Measurements from ENCODE around the gene FTSJ1.

FTSJ1 gene

GRCh38 chrX:48476919-48477318, 920 bp downstream of the FTSJ1 start:
- no peak overlapping the region for H3K4ac ChIP-seq (ENCODE audit: low read depth, low read length)
- peak overlapping the region; percentile 32 for H3K4me2 ChIP-seq (ENCODE audit: low read length)
- H2AK5ac ChIP-seq (ENCODE audit: low read length) = no peak overlapping the region
- no peak overlapping the region for H4K5ac ChIP-seq (ENCODE audit: low read length)
- H3K9ac ChIP-seq (ENCODE audit: low read length) = peak overlapping the region; percentile 65
- peak overlapping the region; percentile 82 for H3K56ac ChIP-seq (ENCODE audit: low read length)
- H2BK15ac ChIP-seq (replicated peaks; ENCODE audit: low read depth) = no peak overlapping the region
- no peaks in the 10 kb centered on the region for H3K27me3 ChIP-seq (ENCODE audit: insufficient read depth, low read length, poor library complexity)
- peaks cover 4% of the 10 kb centered on the region for H3K79me1 ChIP-seq (ENCODE audit: low read length)
- H3K23ac ChIP-seq (ENCODE audit: low read length) = no peak overlapping the region
- no peaks in the 10 kb centered on the region for H3K36me3 ChIP-seq (ENCODE audit: control insufficient read depth, insufficient read depth, low read length)
- DNase-seq = no peak
- no peaks in the 10 kb centered on the region for H3K4me1 ChIP-seq (ENCODE audit: control insufficient read depth, low read depth, low read length)
- peaks cover 15% of the 10 kb centered on the region for H3K79me2 ChIP-seq (ENCODE audit: control insufficient read depth, insufficient read depth, low read length)
- H3K27ac ChIP-seq (ENCODE audit: low read depth, low read length) = no peak overlapping the region
- WGBS (ENCODE audit: extremely low coverage, insufficient coverage, low lambda C conversion rate) = no CpG with 5 or more reads among the region's 4 CpGs
- no peak overlapping the region for H4K8ac ChIP-seq (ENCODE audit: low read depth, low read length)
- no peak overlapping the region for H2BK5ac ChIP-seq (ENCODE audit: low read length)
- no peak overlapping the region for H2BK120ac ChIP-seq (ENCODE audit: low read depth, low read length)
- H3K18ac ChIP-seq (ENCODE audit: low read length) = no peak overlapping the region
- H3K4me3 ChIP-seq (ENCODE audit: low read length) = peak overlapping the region; percentile 88

- Histone ChIP-seq H3K79me2 (ENCODE audit: control insufficient read depth, insufficient read depth, low read length) (peaks cover 15% of the 10 kb centered on the region), H3K4me3 (ENCODE audit: low read length) (no peak overlapping the region), H3K79me1 (ENCODE audit: low read length) (peaks cover 4% of the 10 kb centered on the region), H2BK15ac (replicated peaks; ENCODE audit: low read depth) (no peak overlapping the region), H3K56ac (ENCODE audit: low read length) (no peak overlapping the region), H3K4ac (ENCODE audit: low read depth, low read length) (no peak overlapping the region), H3K18ac (ENCODE audit: low read length) (no peak overlapping the region), H2AK5ac (ENCODE audit: low read length) (no peak overlapping the region), H4K5ac (ENCODE audit: low read length) (no peak overlapping the region), H3K4me2 (ENCODE audit: low read length) (no peak overlapping the region), H4K8ac (ENCODE audit: low read depth, low read length) (no peak overlapping the region), H3K4me1 (ENCODE audit: control insufficient read depth, low read depth, low read length) (no peaks in the 10 kb centered on the region), H3K36me3 (ENCODE audit: control insufficient read depth, insufficient read depth, low read length) (no peaks in the 10 kb centered on the region), H3K27me3 (ENCODE audit: insufficient read depth, low read length, poor library complexity) (no peaks in the 10 kb centered on the region), H3K23ac (ENCODE audit: low read length) (no peak overlapping the region), H2BK120ac (ENCODE audit: low read depth, low read length) (no peak overlapping the region), H2BK5ac (ENCODE audit: low read length) (no peak overlapping the region), H3K27ac (ENCODE audit: low read depth, low read length) (no peak overlapping the region), H3K9ac (ENCODE audit: low read length) (no peak overlapping the region)
- DNase-seq = no peak
- no CpG with 5 or more reads among the region's 19 CpGs for WGBS (ENCODE audit: extremely low coverage, insufficient coverage, low lambda C conversion rate)
Observed at GRCh38 chrX:48477960-48478755, 2.2 kb downstream of the FTSJ1 start.

- no peak overlapping the region for H3K56ac ChIP-seq (ENCODE audit: low read length)
- H3K4me2 ChIP-seq (ENCODE audit: low read length) = no peak overlapping the region
- no peaks in the 10 kb centered on the region for H3K27me3 ChIP-seq (ENCODE audit: insufficient read depth, low read length, poor library complexity)
- H2BK120ac ChIP-seq (ENCODE audit: low read depth, low read length) = no peak overlapping the region
- no peak for DNase-seq
- H2BK15ac ChIP-seq (replicated peaks; ENCODE audit: low read depth) = no peak overlapping the region
- WGBS (ENCODE audit: extremely low coverage, insufficient coverage, low lambda C conversion rate) = no CpG with 5 or more reads among the region's 5 CpGs
- H2BK5ac ChIP-seq (ENCODE audit: low read length) = no peak overlapping the region
- H3K79me2 ChIP-seq (ENCODE audit: control insufficient read depth, insufficient read depth, low read length) = peaks cover 15% of the 10 kb centered on the region
- no peak overlapping the region for H3K27ac ChIP-seq (ENCODE audit: low read depth, low read length)
- no peak overlapping the region for H4K5ac ChIP-seq (ENCODE audit: low read length)
- H2AK5ac ChIP-seq (ENCODE audit: low read length) = no peak overlapping the region
- H3K4me1 ChIP-seq (ENCODE audit: control insufficient read depth, low read depth, low read length) = no peaks in the 10 kb centered on the region
- H4K8ac ChIP-seq (ENCODE audit: low read depth, low read length) = no peak overlapping the region
- H3K9ac ChIP-seq (ENCODE audit: low read length) = no peak overlapping the region
- no peaks in the 10 kb centered on the region for H3K36me3 ChIP-seq (ENCODE audit: control insufficient read depth, insufficient read depth, low read length)
- no peak overlapping the region for H3K4me3 ChIP-seq (ENCODE audit: low read length)
- peaks cover 4% of the 10 kb centered on the region for H3K79me1 ChIP-seq (ENCODE audit: low read length)
- no peak overlapping the region for H3K23ac ChIP-seq (ENCODE audit: low read length)
- no peak overlapping the region for H3K4ac ChIP-seq (ENCODE audit: low read depth, low read length)
- H3K18ac ChIP-seq (ENCODE audit: low read length) = no peak overlapping the region
Observed at GRCh38 chrX:48478806-48479205, 2.8 kb downstream of the FTSJ1 start.

- H3K4ac ChIP-seq (ENCODE audit: low read depth, low read length) = no peak overlapping the region
- no peak overlapping the region for H2AK5ac ChIP-seq (ENCODE audit: low read length)
- no peak overlapping the region for H3K23ac ChIP-seq (ENCODE audit: low read length)
- no peak overlapping the region for H3K9ac ChIP-seq (ENCODE audit: low read length)
- H3K27me3 ChIP-seq (ENCODE audit: insufficient read depth, low read length, poor library complexity) = no peaks in the 10 kb centered on the region
- no peak overlapping the region for H4K8ac ChIP-seq (ENCODE audit: low read depth, low read length)
- H3K36me3 ChIP-seq (ENCODE audit: control insufficient read depth, insufficient read depth, low read length) = no peaks in the 10 kb centered on the region
- H3K4me2 ChIP-seq (ENCODE audit: low read length) = no peak overlapping the region
- no peak overlapping the region for H2BK5ac ChIP-seq (ENCODE audit: low read length)
- no peak overlapping the region for H3K27ac ChIP-seq (ENCODE audit: low read depth, low read length)
- H3K56ac ChIP-seq (ENCODE audit: low read length) = no peak overlapping the region
- peaks cover 15% of the 10 kb centered on the region for H3K79me2 ChIP-seq (ENCODE audit: control insufficient read depth, insufficient read depth, low read length)
- H3K4me3 ChIP-seq (ENCODE audit: low read length) = no peak overlapping the region
- peaks cover 4% of the 10 kb centered on the region for H3K79me1 ChIP-seq (ENCODE audit: low read length)
- H3K4me1 ChIP-seq (ENCODE audit: control insufficient read depth, low read depth, low read length) = no peaks in the 10 kb centered on the region
- no peak for DNase-seq
- no CpG with 5 or more reads among the region's 3 CpGs for WGBS (ENCODE audit: extremely low coverage, insufficient coverage, low lambda C conversion rate)
- H4K5ac ChIP-seq (ENCODE audit: low read length) = no peak overlapping the region
- no peak overlapping the region for H3K18ac ChIP-seq (ENCODE audit: low read length)
- H2BK15ac ChIP-seq (replicated peaks; ENCODE audit: low read depth) = no peak overlapping the region
- no peak overlapping the region for H2BK120ac ChIP-seq (ENCODE audit: low read depth, low read length)
Observed at GRCh38 chrX:48480142-48480541, 4.1 kb downstream of the FTSJ1 start.

GRCh38 chrX:48480583-48480982, 4.6 kb downstream of the FTSJ1 start:
- Histone ChIP-seq H3K27me3 (ENCODE audit: insufficient read depth, low read length, poor library complexity) (no peaks in the 10 kb centered on the region), H3K4me1 (ENCODE audit: control insufficient read depth, low read depth, low read length) (no peaks in the 10 kb centered on the region), H3K4me2 (ENCODE audit: low read length) (no peak overlapping the region), H3K79me1 (ENCODE audit: low read length) (peaks cover 4% of the 10 kb centered on the region), H3K9ac (ENCODE audit: low read length) (no peak overlapping the region), H3K27ac (ENCODE audit: low read depth, low read length) (no peak overlapping the region), H3K4me3 (ENCODE audit: low read length) (no peak overlapping the region), H4K8ac (ENCODE audit: low read depth, low read length) (no peak overlapping the region), H2BK5ac (ENCODE audit: low read length) (no peak overlapping the region), H2BK120ac (ENCODE audit: low read depth, low read length) (no peak overlapping the region), H3K18ac (ENCODE audit: low read length) (no peak overlapping the region), H3K36me3 (ENCODE audit: control insufficient read depth, insufficient read depth, low read length) (no peaks in the 10 kb centered on the region), H3K23ac (ENCODE audit: low read length) (no peak overlapping the region), H4K5ac (ENCODE audit: low read length) (no peak overlapping the region), H3K79me2 (ENCODE audit: control insufficient read depth, insufficient read depth, low read length) (peaks cover 15% of the 10 kb centered on the region), H3K4ac (ENCODE audit: low read depth, low read length) (no peak overlapping the region), H2BK15ac (replicated peaks; ENCODE audit: low read depth) (no peak overlapping the region), H2AK5ac (ENCODE audit: low read length) (no peak overlapping the region), H3K56ac (ENCODE audit: low read length) (no peak overlapping the region)
- no peak for DNase-seq
- WGBS (ENCODE audit: extremely low coverage, insufficient coverage, low lambda C conversion rate) = no CpG with 5 or more reads among the region's 3 CpGs

- Histone ChIP-seq H2BK15ac (replicated peaks; ENCODE audit: low read depth) (no peak overlapping the region), H2BK5ac (ENCODE audit: low read length) (no peak overlapping the region), H3K27ac (ENCODE audit: low read depth, low read length) (no peak overlapping the region), H4K5ac (ENCODE audit: low read length) (no peak overlapping the region), H3K23ac (ENCODE audit: low read length) (no peak overlapping the region), H3K9ac (ENCODE audit: low read length) (no peak overlapping the region), H2BK120ac (ENCODE audit: low read depth, low read length) (no peak overlapping the region), H3K56ac (ENCODE audit: low read length) (no peak overlapping the region), H2AK5ac (ENCODE audit: low read length) (no peak overlapping the region), H3K79me2 (ENCODE audit: control insufficient read depth, insufficient read depth, low read length) (peaks cover under 1% of the 10 kb centered on the region), H3K4me2 (ENCODE audit: low read length) (no peak overlapping the region), H3K4me3 (ENCODE audit: low read length) (no peak overlapping the region), H3K79me1 (ENCODE audit: low read length) (no peaks in the 10 kb centered on the region), H3K4me1 (ENCODE audit: control insufficient read depth, low read depth, low read length) (no peaks in the 10 kb centered on the region), H4K8ac (ENCODE audit: low read depth, low read length) (no peak overlapping the region), H3K4ac (ENCODE audit: low read depth, low read length) (no peak overlapping the region), H3K27me3 (ENCODE audit: insufficient read depth, low read length, poor library complexity) (no peaks in the 10 kb centered on the region), H3K36me3 (ENCODE audit: control insufficient read depth, insufficient read depth, low read length) (no peaks in the 10 kb centered on the region), H3K18ac (ENCODE audit: low read length) (no peak overlapping the region)
- WGBS (ENCODE audit: extremely low coverage, insufficient coverage, low lambda C conversion rate) = no CpG with 5 or more reads among the region's 7 CpGs
- no peak for DNase-seq
Observed at GRCh38 chrX:48482526-48482925, 6.5 kb downstream of the FTSJ1 start.

All from mesendoderm (in vitro differentiated cells).